Endothelial cell of umbilical vein (primary cell): ENCODE data around the gene SPATS1. TPM values are rescaled to one million over a fixed set of nuclear protein-coding genes. Genes with fewer than 3 reads are reported as not detected.

Source experiments
- BruUV-seq: library from RNA; stranded (reverse); fragments of 400-500 nt; replicated peaks from 2 replicates; lab custom pipeline; 2021; lab: Mats Ljungman, UMichigan
- CTCF ChIA-PET: fragments of 300-600, 350-600 bp; sonication (Branson Sonifier 250); formaldehyde crosslinking; loops from one replicate; lab custom pipeline; 2021; ENCODE audit warnings: antibody characterized with exemption, inconsistent platforms; lab: Charles Lee
- POLR2A ChIA-PET: fragments of 300-600, 350-600 bp; sonication (Branson Sonifier 250); formaldehyde crosslinking; loops from one replicate; lab custom pipeline; 2021; ENCODE audit warnings: antibody characterized with exemption, inconsistent platforms; lab: Charles Lee
- DNase-seq: peaks from one replicate; pipeline ENCODE4 v3.0.0-alpha.2; 2011; ENCODE audit warnings: low read depth, low spot score
- FAIRE-seq: peaks from 2 replicates; lab custom pipeline; 2011; peaks lifted over from hg19 to GRCh38; lab: Jason Lieb, UNC
- H2AFZ ChIP-seq: 2 replicates; pipeline ENCODE4 v1.6.0; 2012; ENCODE audit warnings: low read depth, low read length, control low read depth, inconsistent platforms
- H3K27ac ChIP-seq: 2 replicates; pipeline ENCODE4 v1.5.1; 2011; ENCODE audit warnings: low read depth, mild to moderate bottlenecking, control low read depth, low read length, moderate library complexity; ENCODE audit not compliant: insufficient read depth
- H3K27me3 ChIP-seq, 2 experiments: 2 replicates each; pipeline versions ENCODE4 v1.6.0 to v1.6.1; 2011; ENCODE audit warnings: low read length in 2 of 2, mixed read lengths in 1 of 2; ENCODE audit not compliant: control insufficient read depth in 2 of 2, insufficient read depth in 2 of 2
- H3K36me3 ChIP-seq, 2 experiments: 2 replicates in 1 of 2; 3 replicates in 1 of 2; pipeline ENCODE4 v1.5.1; 2011; ENCODE audit warnings: low read length in 2 of 2, mild to moderate bottlenecking in 1 of 2, moderate library complexity in 1 of 2; ENCODE audit not compliant: control insufficient read depth in 2 of 2, insufficient read depth in 2 of 2; ENCODE audit errors: extremely low read depth in 1 of 2
- H3K4me1 ChIP-seq: 3 replicates; pipeline ENCODE4 v1.5.1; 2011; ENCODE audit warnings: mild to moderate bottlenecking, low read length; ENCODE audit not compliant: control insufficient read depth, insufficient read depth; ENCODE audit errors: extremely low read depth
- H3K4me2 ChIP-seq: 2 replicates; pipeline ENCODE4 v1.6.1; 2011; ENCODE audit warnings: low read length, control low read depth, mixed read lengths; ENCODE audit not compliant: insufficient read depth
- H3K4me3 ChIP-seq, 3 experiments: fragments of 200-600 bp in 1 of 3; sonication (generic), shearing (Covaris generic) in 1 of 3; replicated peaks in 1 of 3; 2 replicates each; pipeline ENCODE4 v1.5.1; 2011 to 2016; ENCODE audit warnings: control low read depth in 3 of 3, low read length in 3 of 3, mild to moderate bottlenecking in 2 of 3, inconsistent platforms in 1 of 3, low read depth in 1 of 3, moderate library complexity in 1 of 3; ENCODE audit not compliant: insufficient read depth in 1 of 3
- H3K79me2 ChIP-seq: 2 replicates; pipeline ENCODE4 v1.6.0; 2012; ENCODE audit warnings: low read length, inconsistent platforms; ENCODE audit not compliant: control insufficient read depth, insufficient read depth
- H3K9ac ChIP-seq: replicated peaks from 2 replicates; pipeline ENCODE3; 2011; ENCODE audit warnings: low read length, control low read depth; ENCODE audit not compliant: insufficient read depth; ENCODE audit errors: extremely low read depth
- H3K9me1 ChIP-seq: replicated peaks from 3 replicates; pipeline ENCODE4 v1.6.0; 2011; ENCODE audit warnings: mild to moderate bottlenecking, low read length; ENCODE audit not compliant: control insufficient read depth, insufficient read depth; ENCODE audit errors: extremely low read depth
- H3K9me3 ChIP-seq: replicated peaks from 2 replicates; pipeline ENCODE4 v1.5.1; 2012; ENCODE audit warnings: low read length, inconsistent platforms; ENCODE audit not compliant: control insufficient read depth, insufficient read depth
- H4K20me1 ChIP-seq: replicated peaks from 2 replicates; pipeline ENCODE3; 2011; ENCODE audit warnings: mild to moderate bottlenecking, low read length; ENCODE audit not compliant: control insufficient read depth, insufficient read depth; ENCODE audit errors: extremely low read depth
- CTCF ChIP-seq, 2 donors: IDR thresholded peaks; 1 replicate in 1 of 2; 2 replicates in 1 of 2; pipeline ENCODE4 v1.5.1; 2011; ENCODE audit warnings: low read length in 2 of 2, mild to moderate bottlenecking in 2 of 2, moderate library complexity in 2 of 2, control low read depth in 1 of 2, inconsistent platforms in 1 of 2, low read depth in 1 of 2; ENCODE audit not compliant: insufficient read depth in 1 of 2; ENCODE audit errors: extremely low read depth in 1 of 2
- FOS ChIP-seq: IDR thresholded peaks from 2 replicates; pipeline ENCODE4 v1.6.1; 2011; ENCODE audit warnings: mild to moderate bottlenecking, low read length, moderate library complexity, borderline replicate concordance; ENCODE audit not compliant: insufficient read depth
- GATA2 ChIP-seq: IDR thresholded peaks from 2 replicates; pipeline ENCODE4 v1.7.0; 2011; ENCODE audit warnings: low read depth, mild to moderate bottlenecking, moderate library complexity, mixed read lengths, low read length; ENCODE audit not compliant: insufficient read length, insufficient read depth
- MAX ChIP-seq: IDR thresholded peaks from 2 replicates; pipeline ENCODE4 v1.6.1; 2011; ENCODE audit not compliant: insufficient read depth, insufficient read length
- POLR2A ChIP-seq: IDR thresholded peaks from 2 replicates; pipeline ENCODE4 v1.6.1; 2012; ENCODE audit warnings: low read depth, mild to moderate bottlenecking, control low read depth, low read length
- dilution Hi-C: fragments of 300-500 bp; cut with MboI; formaldehyde crosslinking; loops from one replicate; pipeline ENCODE4 v1.15.0; 2019; ENCODE audit warnings: low sequenced_read_pairs; ENCODE audit not compliant: extremely low pct_ligation_motif_present
- intact Hi-C: fragments of 100-400 bp; cut with micrococcal nuclease; formaldehyde crosslinking; loops from one replicate; pipeline ENCODE4 v1.10.0; 2022
- polyA plus RNA-seq, 4 experiments: library from polyadenylated mRNA; depleted of rRNA in 3 of 4; stranded (reverse) in 3 of 4; unstranded in 1 of 4; fragments of >200 nt; gene quantifications; 2 replicates each; pipeline versions ENCODE4 v1.2.1 to v1.2.3, GENCODE V29; 2011 to 2012; ENCODE audit warnings: missing spikeins in 1 of 4
- total RNA-seq: library from RNA; stranded (reverse); gene quantifications from 2 replicates; pipeline ENCODE4 v1.2.3, GENCODE V29; 2021

SPATS1 gene
- total and polyA plus RNA-seq, 2 donors (not counting 3 experiments of a cell fraction or from before 2014, with no cell fraction given) = not detected

- dilution Hi-C loops = no loop called here
- no peak overlapping the region for H3K4me3 ChIP-seq
- H3K27ac ChIP-seq = no peak overlapping the region
- TF ChIP-seq MAX = no peak
- TF ChIP-seq CTCF (IDR thresholded peaks at IDR 0.05; ENCODE audit: extremely low read depth in 1 of 2, insufficient read depth in 1 of 2, low read depth in 1 of 2, low read length in 2 of 2) = no peak
- TF ChIP-seq FOS = no peak
- no peak for TF ChIP-seq GATA2
- TF ChIP-seq POLR2A = no peak
- H3K4me1 ChIP-seq = peaks cover 7% of the 10 kb centered on the region
- intact Hi-C loops = no loop called here
- no peak for DNase-seq
- BruUV-seq = no TSS peak
- H2AFZ ChIP-seq = no peak overlapping the region
- peaks cover 5% of the 10 kb centered on the region in 2 experiments for H3K27me3 ChIP-seq
- no peak overlapping the region for H3K9ac ChIP-seq
- peaks cover 4 to 27% of the 10 kb centered on the region in 2 experiments for H3K36me3 ChIP-seq
- H3K9me3 ChIP-seq = no peaks in the 10 kb centered on the region
- CTCF ChIA-PET = interaction anchor here (2.9 to 3.1 kb wide), 2 partner anchors 19 to 43 kb away, joined by 14 to 23 read pairs; partner anchors contain the start of gene TMEM151B
- no peak for FAIRE-seq
- H3K9me1 ChIP-seq = no peaks in the 10 kb centered on the region
- H4K20me1 ChIP-seq = no peaks in the 10 kb centered on the region
- peaks cover 9% of the 10 kb centered on the region for H3K79me2 ChIP-seq
- POLR2A ChIA-PET = no interaction called here
- H3K4me2 ChIP-seq = peak overlapping the region; percentile 78
These were observed 30.7 kb upstream of the SPATS1 start for GRCh38 chr6:44311767-44312166.
